Daoy (cell line): Measurements from ENCODE around the gene PDS5A. TPM values are rescaled to one million over a fixed set of nuclear protein-coding genes. Genes with fewer than 3 reads are reported as not detected.
"Not testable (repeated sequence)": the region's sequence is repeated elsewhere in the genome, so short reads cannot be mapped to it uniquely, and the experiment has no call there.

ENCODE experiments used
- DNase-seq: peaks from one replicate; pipeline ENCODE4 v3.0.0-alpha.2; 2015; ENCODE audit warnings: low read depth
- total RNA-seq: library from RNA; depleted of rRNA; stranded (reverse); fragments of >200 nt; shearing (Covaris generic); gene quantifications from 2 replicates; pipeline ENCODE4 v1.2.3, GENCODE V29; 2014

Gene PDS5A
- total RNA-seq, 1 experiment from 2014 or later = 45.4 TPM

DNA sequence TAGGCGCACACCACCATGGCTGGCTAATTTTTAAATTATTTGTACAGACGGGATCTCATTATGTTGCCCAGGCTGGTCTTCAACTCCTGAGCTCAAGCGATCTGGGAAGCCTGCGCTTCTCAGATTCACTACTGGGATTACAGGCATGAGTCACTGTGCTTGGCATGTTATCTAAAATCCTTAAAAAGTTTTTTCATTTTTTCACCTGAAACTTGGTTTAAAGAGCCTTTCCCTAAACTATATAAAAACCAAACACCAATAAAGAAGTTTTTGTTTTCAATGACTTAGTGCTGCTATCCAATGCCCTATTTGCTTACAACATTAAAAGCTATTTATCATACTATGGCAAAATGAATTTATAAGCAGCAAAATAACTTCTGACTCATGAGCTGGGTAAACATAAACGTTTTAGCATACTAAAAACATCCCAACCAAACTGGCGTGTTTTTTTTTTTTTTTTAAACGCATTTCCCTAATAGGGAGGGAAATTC is 151.9 kb downstream of the PDS5A start:
- no peak for DNase-seq

DNA sequence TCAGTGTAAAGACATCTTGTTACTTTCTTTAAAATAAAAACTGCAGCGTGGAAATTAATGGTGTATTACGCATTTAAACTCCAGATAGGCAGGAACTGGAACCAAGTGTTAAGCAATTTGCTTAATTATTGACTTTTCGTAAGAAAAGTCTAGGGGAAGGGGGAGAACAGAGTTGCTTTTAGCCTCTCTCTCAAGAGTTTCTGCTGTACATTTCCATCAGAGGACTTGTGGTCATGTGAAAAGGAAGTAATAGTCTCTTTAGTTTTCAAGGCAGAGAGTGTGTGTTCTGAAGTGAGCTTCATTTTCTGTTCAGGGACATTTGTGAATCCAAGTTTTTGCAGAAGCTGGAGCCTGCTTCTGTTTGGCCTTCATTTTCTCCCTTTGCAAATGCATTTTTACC is 152.6 kb downstream of the PDS5A start:
- no peak for DNase-seq

DNA sequence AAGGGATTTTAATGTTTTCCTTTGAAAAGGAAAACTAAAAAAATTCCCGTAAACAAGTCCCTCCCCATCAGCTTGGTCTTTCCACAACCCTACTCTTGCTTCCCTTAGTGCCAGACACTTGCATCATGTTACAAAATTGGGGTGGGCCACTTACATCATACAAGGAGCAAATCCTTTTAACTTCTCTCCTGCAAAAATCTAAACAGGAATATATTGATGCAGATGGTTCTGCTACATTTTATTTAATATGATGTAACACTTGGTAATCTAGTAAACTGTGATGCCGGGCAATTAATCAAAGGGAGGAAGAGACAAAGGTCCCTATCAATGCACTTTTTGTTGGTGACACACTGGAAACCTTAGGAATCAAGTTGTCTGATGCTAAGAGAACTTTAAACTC is 154.5 kb downstream of the PDS5A start:
- DNase-seq = no peak

DNA sequence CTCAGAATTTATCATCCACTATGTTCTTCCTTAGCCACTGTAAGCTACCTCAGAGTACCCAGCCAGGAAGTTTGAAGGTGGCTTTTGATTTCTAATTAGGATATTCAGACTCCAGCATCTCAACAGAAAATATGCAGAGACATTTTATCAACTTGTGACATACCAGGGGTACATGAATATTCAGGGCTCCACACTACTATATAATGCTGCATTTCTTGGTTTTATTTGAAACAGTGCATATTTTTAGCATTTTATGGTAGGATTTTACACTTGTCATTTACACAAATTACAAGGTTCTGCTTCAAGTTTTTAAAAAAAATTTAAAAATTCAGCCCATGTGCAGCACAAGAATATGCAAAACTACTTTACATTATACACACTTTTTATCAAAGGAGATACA is 155.0 kb downstream of the PDS5A start:
- no peak for DNase-seq

DNA sequence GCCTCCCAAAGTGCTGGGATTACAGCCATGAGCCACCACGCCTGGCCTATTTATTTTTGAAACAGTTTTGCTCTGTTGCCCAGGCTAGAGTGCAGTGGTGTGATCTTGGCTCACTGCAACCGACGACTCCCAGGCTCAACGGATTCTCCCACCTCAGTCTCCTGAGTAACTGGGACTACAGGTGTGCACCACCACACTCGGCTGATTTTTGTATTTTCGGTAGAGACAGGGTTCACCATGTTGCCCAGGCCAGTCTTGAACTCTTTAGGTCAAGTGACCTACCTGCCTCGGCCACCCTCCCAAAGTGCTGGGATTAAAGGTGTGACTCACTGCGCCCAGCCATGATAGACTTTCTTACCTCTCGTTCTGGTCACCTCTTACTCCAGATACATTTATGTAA is 155.8 kb downstream of the PDS5A start:
- DNase-seq = no peak

DNA sequence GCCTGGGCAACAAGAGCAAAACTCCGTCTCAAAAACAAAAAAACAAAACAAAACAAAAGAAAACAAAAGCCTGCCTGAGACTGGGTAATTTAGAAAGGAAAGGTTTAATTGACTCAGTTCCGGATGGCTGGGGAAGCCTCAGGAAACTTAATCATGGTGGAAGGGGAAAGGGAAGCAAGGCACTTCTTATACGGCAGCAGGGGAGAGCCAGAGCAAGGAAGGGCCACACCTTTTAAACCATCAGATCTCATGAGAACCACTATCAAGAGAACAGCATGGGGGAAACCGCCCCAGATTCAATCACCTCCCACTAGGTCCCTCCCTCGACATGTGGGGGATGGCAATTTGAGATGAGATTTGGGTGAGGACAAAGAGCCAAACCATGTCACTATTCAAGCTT is 157.5 kb downstream of the PDS5A start:
- DNase-seq = no peak

DNA sequence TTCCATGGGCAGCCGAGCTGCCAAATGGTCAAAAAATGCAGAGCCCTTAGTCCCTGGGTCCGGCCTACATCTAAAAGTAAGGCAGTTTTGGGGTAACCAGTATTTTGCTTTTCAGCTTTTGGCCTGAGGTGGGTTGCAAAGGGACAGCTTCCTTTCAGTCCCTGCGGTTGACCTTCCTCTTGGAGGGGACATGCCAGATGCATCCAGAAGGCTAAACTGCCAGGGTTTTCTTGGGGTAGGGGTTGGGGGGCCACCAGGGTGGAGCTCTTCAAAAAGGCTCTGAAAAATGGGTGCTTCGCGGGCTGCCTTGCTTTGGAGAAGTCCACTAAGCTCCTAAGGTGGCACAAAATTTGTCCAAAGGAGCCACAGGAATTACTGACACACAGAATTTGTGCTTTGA is 159.1 kb downstream of the PDS5A start:
- no peak for DNase-seq

DNA sequence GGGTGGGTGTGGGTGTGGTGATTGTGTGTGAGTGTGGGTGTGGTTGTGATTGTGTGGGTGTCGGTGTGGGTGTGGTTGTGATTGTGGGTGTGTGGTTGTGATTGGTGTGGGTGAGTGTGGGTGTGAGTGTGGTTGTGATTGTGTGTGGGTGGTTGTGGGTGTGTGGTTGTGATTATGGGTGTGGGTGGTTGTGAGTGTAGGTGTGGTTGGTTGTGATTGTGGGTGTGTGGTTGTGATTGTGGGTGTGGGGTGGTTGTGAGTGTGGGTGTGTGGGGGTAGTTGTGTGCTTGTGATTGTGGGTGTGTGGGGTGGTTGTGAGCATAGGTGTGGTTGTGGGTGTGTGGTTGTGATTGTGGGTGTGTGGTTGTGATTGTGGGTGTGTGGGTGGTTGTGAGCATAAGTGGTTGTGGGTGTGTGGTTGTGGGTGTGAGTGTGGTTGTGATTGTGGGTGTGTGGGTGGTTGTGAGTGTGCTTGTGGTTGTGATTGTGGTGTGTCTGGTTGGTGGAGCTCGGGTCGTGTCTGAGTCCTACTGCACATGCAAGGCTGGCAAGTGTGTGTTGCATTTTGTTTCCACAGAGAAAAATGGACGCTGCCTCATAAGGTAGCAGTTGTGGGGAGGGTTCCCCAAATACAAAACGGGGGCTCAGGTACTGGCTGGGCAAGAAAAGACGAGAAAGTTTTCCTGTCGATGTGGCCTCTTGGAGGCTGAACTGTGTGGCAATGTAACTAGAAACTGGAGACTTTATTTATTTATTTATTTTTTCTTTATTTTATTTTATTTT is 163.1 kb downstream of the PDS5A start:
- DNase-seq = no peak

DNA sequence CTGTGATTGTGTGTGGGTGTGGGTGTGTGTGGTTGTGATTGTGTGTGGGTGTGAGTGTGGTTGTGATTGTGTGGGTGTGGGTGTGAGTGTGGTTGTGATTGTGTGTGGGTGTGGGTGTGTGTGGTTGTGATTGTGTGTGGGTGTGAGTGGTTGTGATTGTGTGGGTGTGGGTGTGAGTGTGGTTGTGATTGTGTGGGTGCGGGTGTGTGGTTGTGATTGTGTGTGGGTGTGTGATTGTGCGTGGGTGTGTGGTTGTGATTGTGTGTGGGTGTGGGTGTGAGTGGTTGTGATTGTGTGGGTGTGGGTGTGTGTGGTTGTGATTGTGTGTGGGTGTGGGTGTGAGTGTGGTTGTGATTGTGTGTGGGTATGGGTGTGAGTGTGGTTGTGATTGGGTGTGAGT is 163.9 kb downstream of the PDS5A start:
- DNase-seq = not testable (repeated sequence)

DNA sequence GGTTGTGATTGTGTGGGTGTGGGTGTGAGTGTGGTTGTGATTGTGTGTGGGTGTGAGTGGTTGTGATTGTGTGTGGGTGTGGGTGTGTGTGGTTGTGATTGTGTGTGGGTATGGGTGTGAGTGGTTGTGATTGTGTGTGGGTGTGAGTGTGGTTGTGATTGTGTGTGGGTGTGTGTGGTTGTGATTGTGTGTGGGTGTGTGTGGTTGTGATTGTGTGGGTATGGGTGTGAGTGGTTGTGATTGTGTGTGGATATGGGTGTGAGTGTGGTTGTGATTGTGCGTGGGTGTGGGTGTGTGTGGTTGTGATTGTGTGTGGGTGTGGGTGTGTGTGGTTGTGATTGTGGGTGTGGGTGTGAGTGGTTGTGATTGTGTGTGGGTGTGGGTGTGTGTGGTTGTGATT is 164.7 kb downstream of the PDS5A start:
- not testable (repeated sequence) for DNase-seq

DNA sequence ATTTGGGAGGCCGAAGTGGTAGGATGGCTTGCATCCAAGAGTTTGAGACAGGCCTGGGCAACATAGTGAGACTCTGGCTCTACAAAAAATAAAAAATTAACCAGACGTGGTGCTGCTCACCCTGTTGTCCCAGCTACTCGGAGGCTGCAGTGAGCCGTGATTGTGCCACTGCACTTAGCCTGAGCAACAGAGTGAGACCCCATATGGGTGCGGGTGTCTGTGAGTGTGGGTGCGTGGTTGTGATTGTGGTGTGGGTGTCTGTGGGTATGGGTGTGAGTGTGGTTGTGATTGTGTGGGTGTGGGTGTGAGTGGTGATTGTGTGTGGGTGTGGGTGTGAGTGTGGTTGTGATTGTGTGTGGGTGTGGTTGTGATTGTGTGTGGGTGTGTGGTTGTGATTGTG is 165.2 kb downstream of the PDS5A start:
- DNase-seq = no peak

DNA sequence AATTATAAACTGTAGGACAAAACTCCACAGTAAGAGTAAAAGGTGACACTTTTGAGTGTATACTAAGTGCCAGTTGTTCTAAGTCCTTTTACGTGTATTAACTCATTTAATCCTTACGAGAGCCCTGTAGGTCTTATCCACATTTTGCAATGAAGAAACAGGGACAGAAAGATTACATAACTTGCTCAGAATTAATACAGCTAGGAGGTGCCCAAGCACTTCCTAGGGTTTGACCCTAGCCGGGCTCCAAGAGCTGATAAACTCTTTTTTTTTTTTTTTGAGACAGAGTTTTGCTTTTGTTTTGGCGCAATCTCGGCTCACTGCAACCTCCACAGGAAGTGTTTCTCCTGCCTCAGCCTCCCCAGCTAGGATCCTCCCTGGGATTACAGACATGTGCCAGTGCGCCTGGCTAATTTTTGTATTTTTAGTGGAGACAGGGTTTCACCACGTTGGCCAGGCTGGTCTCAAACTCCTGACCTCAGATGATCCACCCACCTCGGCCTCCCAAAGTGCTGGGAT is 169.4 kb downstream of the PDS5A start:
- DNase-seq = no peak

DNA sequence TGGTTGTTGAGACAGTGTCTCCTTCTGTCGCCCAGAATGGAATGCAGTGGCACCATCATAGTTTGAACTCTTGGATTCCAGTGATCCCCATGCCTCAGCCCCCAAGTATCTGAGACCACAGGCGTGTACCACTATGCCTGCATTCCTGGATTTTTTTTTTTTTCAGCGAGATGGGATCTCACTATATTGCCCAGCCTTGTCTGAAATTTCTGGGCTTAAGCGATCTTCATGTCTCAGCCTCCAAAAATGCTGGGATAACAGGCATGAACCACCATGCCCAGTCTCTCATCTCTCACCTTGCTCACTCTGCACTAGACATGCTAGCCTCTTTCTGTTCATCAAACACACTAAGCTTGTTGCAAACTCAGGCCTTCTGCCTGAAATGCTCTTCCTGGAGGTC is 175.7 kb downstream of the PDS5A start:
- DNase-seq = no peak

DNA sequence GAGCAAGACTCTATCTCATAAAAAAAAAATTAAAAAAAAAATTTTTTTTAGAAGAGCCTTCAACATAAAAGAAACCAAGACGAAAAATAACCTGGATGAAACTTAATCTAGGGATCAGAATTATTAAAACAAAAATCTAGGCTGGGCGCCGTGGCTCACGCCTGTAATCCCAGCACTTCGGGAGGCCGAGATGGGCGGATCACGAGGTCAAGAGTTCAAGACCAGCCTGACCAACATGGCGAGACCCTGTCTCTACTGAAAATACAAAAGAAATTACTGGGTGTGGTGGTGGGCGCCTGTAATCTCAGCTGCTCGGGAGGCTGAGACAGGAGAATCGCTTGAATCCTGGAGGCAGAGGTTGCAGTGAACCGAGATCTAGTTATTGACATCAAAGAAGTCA is 184.7 kb downstream of the PDS5A start:
- DNase-seq = not testable (repeated sequence)

DNA sequence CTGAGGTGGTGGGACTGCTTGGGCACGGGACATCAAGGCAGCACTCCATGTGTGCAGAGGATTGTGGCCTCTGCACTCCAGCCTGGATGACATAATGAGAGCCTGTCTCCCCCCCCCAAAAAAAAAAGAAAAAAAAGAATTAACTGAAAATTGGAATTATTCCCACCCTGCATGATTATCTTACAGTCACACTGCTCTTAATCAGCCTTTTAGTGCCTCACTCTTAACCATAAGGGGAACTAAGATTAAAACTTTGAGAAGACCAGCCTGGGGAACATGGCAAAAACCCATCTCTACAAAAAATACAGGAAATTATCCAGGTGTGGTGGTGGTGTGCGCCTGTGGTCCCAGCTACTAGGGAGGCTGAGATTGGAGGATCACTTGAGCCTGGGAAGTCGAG is 185.2 kb downstream of the PDS5A start:
- no peak for DNase-seq

DNA sequence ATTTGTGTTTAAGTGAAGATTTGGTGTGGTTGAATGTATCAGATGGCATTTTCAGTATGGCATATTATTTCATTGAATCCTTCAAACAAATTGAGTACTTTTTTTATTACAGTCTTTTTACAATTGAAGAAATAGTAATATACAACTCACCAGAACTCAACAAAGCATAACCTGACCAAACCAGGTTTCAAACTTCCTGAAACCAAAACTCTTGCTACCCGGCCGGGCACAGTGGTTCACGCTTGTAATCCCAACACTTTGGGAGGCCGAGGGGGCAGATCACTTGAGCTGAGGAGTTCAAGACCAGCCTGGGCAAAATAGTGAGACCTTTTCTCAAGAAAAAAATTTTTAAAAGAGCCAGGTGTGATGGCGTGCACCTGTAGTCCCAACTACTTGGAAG is 185.6 kb downstream of the PDS5A start:
- no peak for DNase-seq

DNA sequence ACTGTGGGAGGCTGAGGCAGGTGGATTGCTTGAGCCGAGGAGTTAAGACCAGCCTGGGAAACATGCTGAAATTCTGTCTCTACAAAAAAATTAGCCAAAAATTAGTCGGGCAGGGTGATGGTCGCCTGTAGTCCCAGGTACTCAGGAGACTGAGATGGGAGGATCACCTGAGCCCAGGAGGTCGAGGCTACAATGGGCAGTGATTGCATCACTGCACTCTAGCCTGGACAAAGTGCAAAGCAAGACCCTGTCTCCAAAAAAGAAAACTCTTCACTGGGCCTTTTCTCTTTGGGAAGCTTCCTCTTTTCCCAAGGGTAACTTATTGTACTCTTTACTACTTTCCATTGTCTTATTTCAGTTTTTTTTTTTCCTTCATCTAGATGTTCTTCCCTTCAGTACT is 190.9 kb downstream of the PDS5A start:
- no peak for DNase-seq

DNA sequence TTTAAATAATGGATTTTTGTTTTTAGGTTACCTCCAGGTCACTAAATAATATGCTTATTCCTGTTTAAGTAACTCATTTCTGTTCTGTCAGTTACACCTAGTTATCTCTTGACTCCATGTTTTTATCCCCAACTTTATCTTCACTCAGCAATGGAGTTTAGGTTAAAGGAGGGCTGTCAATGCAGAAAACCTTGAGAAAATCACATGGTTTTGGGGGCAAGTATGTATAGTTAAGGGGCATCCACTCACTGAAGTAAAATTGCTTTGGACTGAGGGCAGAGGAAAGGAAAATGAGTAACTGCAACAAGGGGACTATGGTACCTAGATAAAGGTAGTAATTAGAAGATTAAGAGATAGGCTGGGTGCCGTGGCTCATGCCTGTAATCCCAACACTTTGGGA is 192.6 kb downstream of the PDS5A start:
- no peak for DNase-seq

DNA sequence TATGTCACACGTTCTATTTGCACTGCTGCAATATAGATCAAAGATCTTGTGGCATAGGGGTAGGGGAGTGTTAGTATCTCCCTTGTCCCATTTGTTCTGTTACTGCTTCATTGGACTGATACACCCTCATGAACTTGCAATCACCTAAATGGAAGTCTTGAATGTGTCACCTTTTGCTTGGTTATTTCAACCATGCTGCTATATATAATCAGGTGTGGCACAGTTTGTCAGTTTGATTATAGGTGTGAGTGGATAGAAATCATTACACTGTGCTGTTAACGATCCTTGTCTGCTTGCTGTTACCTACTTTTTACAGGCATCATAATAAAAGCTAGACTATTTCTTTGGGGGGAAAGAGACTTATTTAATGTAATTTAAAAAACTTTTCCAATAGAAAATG is 195.7 kb downstream of the PDS5A start:
- DNase-seq = not testable (repeated sequence)
